B cell (primary cell): ENCODE measurements around the gene MSGN1. TPM values are rescaled to one million over a fixed set of nuclear protein-coding genes. Genes with fewer than 3 reads are reported as not detected.

Source experiments
- ATAC-seq: fragments of 200-7000 bp; cut with Tn5 transposase; one replicate; pipeline ENCODE4 v1.10.0; 2021; ENCODE audit warnings: low read depth, mild to moderate bottlenecking, moderate number of reproducible peaks, moderate library complexity
- CTCF ChIA-PET: fragments of 350-600 bp; sonication (Branson Sonifier 250); formaldehyde crosslinking; loops from one replicate; lab custom pipeline; 2021; ENCODE audit warnings: antibody characterized with exemption, inconsistent platforms; lab: Charles Lee
- POLR2A ChIA-PET: fragments of 350-600 bp; sonication (Branson Sonifier 250); formaldehyde crosslinking; loops from one replicate; lab custom pipeline; 2021; ENCODE audit warnings: antibody characterized with exemption; lab: Charles Lee
- DNase-seq: peaks from one replicate; pipeline ENCODE4 v3.0.0; 2013
- H2AFZ ChIP-seq: 2 replicates; pipeline ENCODE4 v1.6.1; 2012; ENCODE audit warnings: mild to moderate bottlenecking, low read depth, low read length; ENCODE audit not compliant: insufficient read depth, poor library complexity, severe bottlenecking
- H3K27ac ChIP-seq, 2 donors: 1 replicate in 1 of 2; 2 replicates in 1 of 2; pipeline ENCODE4 v1.5.1; 2012 to 2013; ENCODE audit warnings: low read length in 2 of 2, mild to moderate bottlenecking in 2 of 2, moderate library complexity in 1 of 2
- H3K27me3 ChIP-seq, 4 experiments: fragments of 200-600 bp in 1 of 4; sonication (generic) in 1 of 4; replicated peaks in 1 of 4; 1 replicate in 2 of 4; 2 replicates in 2 of 4; pipeline versions ENCODE4 v1.6.1 to v1.7.0; 2013 to 2016; ENCODE audit warnings: low read length in 3 of 4, mild to moderate bottlenecking in 2 of 4, mixed read lengths in 1 of 4, moderate library complexity in 1 of 4; ENCODE audit not compliant: insufficient read depth in 4 of 4, control insufficient read depth in 3 of 4; ENCODE audit errors: control extremely low read depth in 1 of 4
- H3K36me3 ChIP-seq, 2 experiments: replicated peaks in 1 of 2; 1 replicate in 1 of 2; 2 replicates in 1 of 2; pipeline versions ENCODE4 v1.6.1 to v1.7.1; 2013; ENCODE audit warnings: low read length in 1 of 2; ENCODE audit not compliant: insufficient read depth in 2 of 2, control insufficient read depth in 1 of 2; ENCODE audit errors: control extremely low read depth in 1 of 2, extremely low read depth in 1 of 2
- H3K4me1 ChIP-seq, 2 donors: fragments of 200-600 bp in 1 of 2; sonication (generic) in 1 of 2; 1 replicate in 1 of 2; 2 replicates in 1 of 2; pipeline versions ENCODE4 v1.5.1 to v1.6.1; 2013 to 2017; ENCODE audit warnings: low read length in 2 of 2; ENCODE audit not compliant: control insufficient read depth in 2 of 2, insufficient read depth in 2 of 2
- H3K4me2 ChIP-seq: replicated peaks from 2 replicates; pipeline ENCODE3; 2012; ENCODE audit warnings: mild to moderate bottlenecking, low read depth, low read length; ENCODE audit not compliant: poor library complexity, severe bottlenecking
- H3K4me3 ChIP-seq, 5 experiments: fragments of 200-600 bp in 1 of 5; sonication (generic) in 1 of 5; 1 replicate in 3 of 5; 2 replicates in 2 of 5; pipeline versions ENCODE4 v1.5.1 to v1.7.0; 2011 to 2016; ENCODE audit warnings: low read length in 4 of 5, mild to moderate bottlenecking in 4 of 5, low read depth in 2 of 5, control low read depth in 1 of 5, moderate library complexity in 1 of 5; ENCODE audit not compliant: insufficient read depth in 1 of 5; ENCODE audit errors: control extremely low read depth in 1 of 5, extremely low read depth in 1 of 5
- H3K79me2 ChIP-seq: fragments of 200-600 bp; sonication (generic); one replicate; pipeline ENCODE4 v1.6.0; 2016; ENCODE audit warnings: low read length; ENCODE audit not compliant: control insufficient read depth, insufficient read depth
- H3K9ac ChIP-seq: fragments of 200-600 bp; sonication (generic); 2 replicates; pipeline ENCODE4 v1.6.1; 2017; ENCODE audit warnings: mild to moderate bottlenecking, low read length, moderate library complexity
- H3K9me3 ChIP-seq, 3 donors: one replicate each; pipeline versions ENCODE4 v1.6.1 to v1.7.1; 2013; ENCODE audit warnings: low read length in 2 of 3; ENCODE audit not compliant: control insufficient read depth in 2 of 3, insufficient read depth in 1 of 3; ENCODE audit errors: control extremely low read depth in 1 of 3
- H4K20me1 ChIP-seq: 2 replicates; pipeline ENCODE4 v1.6.0; 2012; ENCODE audit warnings: mild to moderate bottlenecking, low read length; ENCODE audit not compliant: insufficient read depth, control insufficient read depth, poor library complexity, severe bottlenecking
- H3K27ac Mint-ChIP-seq: one replicate; pipeline ENCODE4 v1.8.0; 2021; ENCODE audit warnings: mixed read lengths
- H3K27me3 Mint-ChIP-seq: one replicate; pipeline ENCODE4 v1.8.0; 2021; ENCODE audit warnings: mixed read lengths
- H3K4me1 Mint-ChIP-seq: one replicate; pipeline ENCODE4 v1.8.0; 2021; ENCODE audit warnings: mixed read lengths
- H3K4me3 Mint-ChIP-seq: one replicate; pipeline ENCODE4 v1.8.0; 2021; ENCODE audit warnings: mixed read lengths
- H3K9me3 Mint-ChIP-seq: one replicate; pipeline ENCODE4 v1.8.0; 2022; ENCODE audit warnings: mixed read lengths; ENCODE audit not compliant: insufficient read depth
- CTCF ChIP-seq: fragments of 200-600 bp; IDR thresholded peaks from one replicate; pipeline ENCODE4 v1.8.0; 2022; ENCODE audit warnings: antibody characterized with exemption, mild to moderate bottlenecking
- EZH2 ChIP-seq: IDR thresholded peaks from 2 replicates; pipeline ENCODE4 v1.6.1; 2012; ENCODE audit warnings: borderline replicate concordance, low read depth, mild to moderate bottlenecking, moderate library complexity, low read length; ENCODE audit not compliant: insufficient read depth, poor library complexity, severe bottlenecking
- WGBS: methylation state at CpG from one replicate; pipeline ENCODE4 v1.1.5; 2013; ENCODE audit warnings: missing lambda C conversion rate; ENCODE audit not compliant: insufficient coverage; 5-methylcytosine and 5-hydroxymethylcytosine counted together
- intact Hi-C: fragments of 100-400 bp; cut with micrococcal nuclease; formaldehyde crosslinking; loops from one replicate; pipeline ENCODE4 v1.10.0; 2022
- polyA plus RNA-seq: library from polyadenylated mRNA; depleted of rRNA; stranded (reverse); fragments of >200 nt; gene quantifications from 2 replicates; pipeline ENCODE4 v1.2.3, GENCODE V29; 2012
- total RNA-seq, 2 donors: library from RNA; stranded (reverse); fragments of 120-200 nt in 1 of 2; gene quantifications; 1 replicate in 1 of 2; 2 replicates in 1 of 2; pipeline versions ENCODE4 v1.2.3 to v1.2.4, GENCODE V29; 2013 to 2022

Gene MSGN1
- total and polyA plus RNA-seq, 2 donors (not counting 1 experiment from before 2014, with no cell fraction given): not detected

- Histone ChIP-seq H3K4me2 (no peak overlapping the region), H3K79me2 (no peaks in the 10 kb centered on the region), H3K4me1 (peaks cover 2 to 13% of the 10 kb centered on the region in 2 donors), H3K4me3 (no peak overlapping the region), H3K36me3 (no peaks in the 10 kb centered on the region), H3K9ac (no peak overlapping the region), H3K27me3 (no peaks in the 10 kb centered on the region), H3K9me3 (no peaks in the 10 kb centered on the region), H4K20me1 (no peaks in the 10 kb centered on the region), H2AFZ (peak overlapping the region; percentile 9), H3K27ac (no peak overlapping the region)
- intact Hi-C loops: no loop called here
- ATAC-seq (no peak), DNase-seq (no peak)
- no peak overlapping the region for H3K4me3 Mint-ChIP-seq
- H3K4me1 Mint-ChIP-seq: peaks cover 28% of the 10 kb centered on the region
- POLR2A ChIA-PET: no interaction called here
- no CpG with 5 or more reads among the region's 2 CpGs for WGBS
- no peak for TF ChIP-seq CTCF
- no peak for TF ChIP-seq EZH2
- CTCF ChIA-PET: interaction anchor here (0.8 kb wide), 1 partner anchor 29 kb away, joined by 3 read pairs; no protein-coding TSS in a partner anchor
- H3K27ac Mint-ChIP-seq: no peak overlapping the region
- H3K9me3 Mint-ChIP-seq: no peaks in the 10 kb centered on the region
- no peaks in the 10 kb centered on the region for H3K27me3 Mint-ChIP-seq
Measured at GRCh38 chr2:17791817-17792130, 24.5 kb upstream of the MSGN1 start.

GRCh38 chr2:17792515-17792914 lies 23.7 kb upstream of the MSGN1 start:
- H3K27ac Mint-ChIP-seq: no peak overlapping the region
- DNase-seq: no peak
- intact Hi-C loops: no loop called here
- no peak overlapping the region for H3K4me3 Mint-ChIP-seq
- no peak overlapping the region for H3K9ac ChIP-seq
- no peaks in the 10 kb centered on the region for H3K27me3 ChIP-seq
- H3K27me3 Mint-ChIP-seq: no peaks in the 10 kb centered on the region
- CTCF ChIA-PET: interaction anchor here (1.4 to 2.2 kb wide), 2 partner anchors 21 to 37 kb away, joined by 3 to 7 read pairs; no protein-coding TSS in a partner anchor
- H3K4me1 Mint-ChIP-seq: peaks cover 28% of the 10 kb centered on the region
- no peaks in the 10 kb centered on the region for H3K36me3 ChIP-seq
- H3K9me3 Mint-ChIP-seq: no peaks in the 10 kb centered on the region
- no peak for ATAC-seq
- no peaks in the 10 kb centered on the region for H3K79me2 ChIP-seq
- H3K27ac ChIP-seq: no peak overlapping the region
- no peak overlapping the region for H3K4me2 ChIP-seq
- no peak for TF ChIP-seq EZH2
- TF ChIP-seq CTCF: no peak
- H3K4me1 ChIP-seq: peaks cover 2 to 13% of the 10 kb centered on the region in 2 donors
- H4K20me1 ChIP-seq: no peaks in the 10 kb centered on the region
- H3K4me3 ChIP-seq: no peak overlapping the region
- no peak overlapping the region for H2AFZ ChIP-seq
- no peaks in the 10 kb centered on the region for H3K9me3 ChIP-seq
- POLR2A ChIA-PET: no interaction called here
- WGBS: no CpG with 5 or more reads among the region's 1 CpG
